ENCODE results near the gene DNAH10.
"Not testable (repeated sequence)": the region's sequence is repeated elsewhere in the genome, so short reads cannot be mapped to it uniquely, and the experiment has no call there.

Gene DNAH10

DNA sequence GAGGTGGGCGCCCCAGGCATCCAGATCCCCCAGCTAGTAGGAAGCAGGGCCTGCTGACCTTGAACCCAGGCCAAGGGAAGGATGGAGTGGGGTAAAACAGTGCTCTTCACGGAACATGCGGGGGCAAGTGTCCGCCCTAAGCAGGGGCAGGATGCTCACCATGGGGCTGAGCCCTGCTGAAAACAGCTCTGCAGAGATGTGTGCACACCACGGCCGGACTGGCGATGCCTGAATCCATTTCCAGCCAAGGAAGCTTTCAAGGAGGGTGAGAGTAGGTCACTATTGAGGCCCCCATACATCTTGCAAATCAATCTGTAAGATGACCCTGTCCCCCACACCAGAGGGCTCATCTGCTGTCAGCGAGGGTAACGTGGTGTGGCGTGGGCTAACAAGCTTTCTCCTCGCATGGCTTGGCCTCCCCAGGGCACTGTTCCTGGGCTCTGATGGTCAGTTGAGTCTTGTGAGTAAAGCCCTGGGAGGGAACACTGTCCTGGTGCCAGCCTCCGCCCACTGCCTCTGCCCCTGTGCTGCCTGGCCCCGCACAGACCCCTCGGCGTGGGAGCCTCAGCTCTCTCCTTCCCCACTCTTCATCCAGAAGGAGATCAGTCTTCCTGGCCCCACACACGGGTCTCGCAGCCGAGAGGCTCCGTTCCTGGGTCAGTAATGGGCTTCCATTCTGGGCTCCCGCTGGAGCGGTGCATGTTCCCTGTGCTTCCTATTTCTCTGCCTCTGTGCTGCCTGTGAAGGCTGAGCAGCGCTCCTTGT, 141.4 kb downstream of the DNAH10 start:
- in situ Hi-C loops (cut with MboI; ENCODE audit: low sequenced_read_pairs), result loop anchor here (10.0 kb wide), 1 partner anchor 121 kb away; no protein-coding TSS in a partner anchor

DNA sequence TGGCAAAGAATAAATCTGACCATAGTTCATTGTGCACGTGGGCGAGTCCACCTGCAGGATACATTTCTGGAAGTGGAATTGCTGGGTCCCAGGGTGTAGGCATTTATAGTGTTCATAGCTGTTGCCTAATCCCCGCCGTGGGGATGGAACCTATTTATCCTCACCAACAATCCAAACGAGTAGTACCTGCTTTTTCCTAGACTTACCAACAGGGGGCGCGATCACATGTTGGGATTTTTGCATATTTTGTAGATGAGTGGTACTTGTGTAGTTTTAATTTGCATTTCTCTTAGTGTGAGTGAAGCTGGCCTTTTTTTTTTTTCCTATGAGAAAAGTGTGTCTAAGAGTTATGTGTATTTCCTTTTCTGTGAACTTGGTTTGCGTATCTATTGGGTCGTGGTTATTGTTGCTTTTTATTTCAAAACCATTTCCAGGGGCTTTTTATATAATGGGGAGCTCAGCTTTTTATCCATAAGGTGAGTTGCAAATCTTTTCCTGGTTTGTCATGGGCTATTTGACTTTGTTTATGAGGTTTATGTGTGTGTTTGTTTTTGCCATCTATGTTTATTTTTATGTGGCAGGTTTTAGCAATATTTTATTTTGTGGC, 143.3 kb downstream of the DNAH10 start:
- in situ Hi-C loops (cut with MboI; ENCODE audit: low sequenced_read_pairs), result loop anchor here (10.0 kb wide), 1 partner anchor 119 kb away; no protein-coding TSS in a partner anchor

DNA sequence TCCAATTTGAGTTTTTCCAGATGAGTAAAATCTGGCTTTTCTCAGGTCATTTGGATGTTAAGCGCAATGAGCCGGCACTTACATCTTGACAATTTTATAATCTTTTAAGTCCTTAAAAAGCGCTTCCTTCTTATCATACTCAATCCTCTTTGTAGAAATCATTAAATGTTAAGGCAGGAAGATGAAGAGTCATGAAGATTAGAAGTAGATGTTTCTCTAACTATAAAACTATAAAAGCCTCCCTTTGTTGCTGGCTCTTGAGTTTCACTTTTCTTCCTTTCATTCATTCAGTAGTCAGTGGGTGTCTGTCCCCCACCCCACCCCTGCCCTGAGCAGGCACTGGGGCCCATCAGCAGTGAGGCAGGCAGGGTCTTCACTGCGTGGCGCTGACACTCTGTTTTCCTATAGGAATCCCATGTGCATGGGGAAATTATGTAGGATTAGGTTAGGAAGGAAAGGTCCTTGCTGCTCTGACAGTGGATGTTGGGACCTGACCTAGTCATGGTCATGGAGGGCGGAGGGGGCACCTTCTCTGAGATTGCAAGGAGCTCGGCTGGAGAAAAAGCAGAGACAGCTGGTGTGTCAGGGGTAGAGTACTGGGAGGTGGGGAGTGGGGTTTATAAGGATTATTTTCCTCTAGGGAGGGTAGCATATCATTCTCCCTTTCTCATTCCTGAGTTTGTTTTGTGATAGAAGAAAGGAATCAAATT, 144.8 kb downstream of the DNAH10 start:
- in situ Hi-C loops (cut with MboI; ENCODE audit: low sequenced_read_pairs), result loop anchor here (10.0 kb wide), 1 partner anchor 118 kb away; no protein-coding TSS in a partner anchor

DNA sequence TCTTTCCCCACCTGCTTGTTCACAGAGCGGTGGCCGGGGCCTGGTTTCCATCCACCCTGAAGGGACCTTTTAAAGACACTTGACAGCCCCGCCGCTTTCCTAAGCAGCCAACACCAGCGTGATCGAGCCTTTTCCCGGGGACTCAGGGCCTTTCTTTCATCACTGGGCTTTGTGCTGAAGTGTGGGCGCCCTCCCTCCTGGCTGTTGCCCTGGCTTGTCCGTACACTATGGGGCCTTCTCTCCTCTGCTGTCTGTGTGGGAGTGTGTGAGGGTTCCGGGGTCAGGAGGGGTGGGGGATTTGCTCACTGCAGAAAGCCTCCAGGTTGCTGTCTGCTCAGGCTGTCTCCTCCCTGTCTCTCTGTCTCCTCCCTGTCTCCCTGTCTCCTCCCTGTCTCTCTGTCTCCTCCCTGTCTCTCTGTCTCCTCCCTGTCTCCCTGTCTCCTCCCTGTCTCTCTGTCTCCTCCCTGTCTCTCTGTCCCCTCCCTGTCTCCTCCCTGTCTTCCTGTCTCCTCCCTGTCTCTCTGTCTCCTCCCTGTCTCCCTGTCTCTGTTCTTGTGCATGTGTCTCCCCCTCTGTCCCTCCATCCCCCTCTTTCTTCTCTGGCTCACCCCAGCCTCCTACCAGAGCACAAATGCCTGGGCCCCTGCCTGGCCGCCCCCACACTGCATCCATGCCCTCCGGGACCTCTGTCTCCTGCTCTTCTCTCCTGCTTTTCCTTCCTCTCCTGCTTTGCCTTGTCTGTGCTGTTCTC, 145.8 kb downstream of the DNAH10 start:
- in situ Hi-C loops (cut with MboI; ENCODE audit: low sequenced_read_pairs), result loop anchor here (10.0 kb wide), 1 partner anchor 117 kb away; no protein-coding TSS in a partner anchor

DNA sequence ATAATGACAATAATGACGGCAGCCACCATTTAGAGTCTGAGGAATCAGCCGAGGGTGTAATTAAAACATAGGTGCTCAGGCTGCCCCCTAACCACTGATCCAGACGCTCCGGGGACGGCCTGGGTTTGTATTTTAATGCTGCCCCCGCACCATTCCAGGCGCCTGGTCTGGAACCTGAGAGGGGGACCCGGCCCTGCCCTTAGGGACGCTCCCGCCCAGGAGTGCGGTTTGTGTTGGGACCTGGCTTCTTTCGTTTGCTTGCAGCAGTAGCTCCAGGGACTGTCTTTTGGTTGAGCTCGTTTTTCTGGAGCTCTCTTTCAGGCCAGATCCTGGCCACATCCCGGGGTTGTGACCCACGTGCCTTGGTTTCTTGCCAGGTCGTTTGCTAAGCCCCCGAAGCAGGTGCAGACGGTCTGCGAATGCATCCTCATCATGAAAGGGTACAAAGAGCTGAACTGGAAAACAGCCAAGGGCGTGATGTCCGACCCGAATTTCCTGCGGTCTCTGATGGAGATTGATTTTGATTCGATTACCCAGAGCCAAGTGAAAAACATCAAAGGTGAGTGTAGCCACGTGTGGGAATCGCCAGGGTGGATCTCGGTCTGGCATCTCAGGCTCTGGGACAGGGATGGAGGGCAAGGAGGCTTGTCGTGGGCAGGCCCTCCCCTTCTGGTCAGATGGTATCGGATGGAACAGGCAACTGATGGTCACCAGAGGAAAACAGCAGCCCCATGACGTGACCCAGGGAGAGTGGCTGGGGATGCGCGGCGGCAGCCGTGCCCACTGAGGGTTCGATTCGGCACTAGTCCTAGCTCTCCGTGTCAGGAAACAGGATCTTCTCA, 147.0 kb downstream of the DNAH10 start:
- in situ Hi-C loops (cut with MboI; ENCODE audit: low sequenced_read_pairs), result loop anchor here (10.0 kb wide), 1 partner anchor 116 kb away; no protein-coding TSS in a partner anchor

DNA sequence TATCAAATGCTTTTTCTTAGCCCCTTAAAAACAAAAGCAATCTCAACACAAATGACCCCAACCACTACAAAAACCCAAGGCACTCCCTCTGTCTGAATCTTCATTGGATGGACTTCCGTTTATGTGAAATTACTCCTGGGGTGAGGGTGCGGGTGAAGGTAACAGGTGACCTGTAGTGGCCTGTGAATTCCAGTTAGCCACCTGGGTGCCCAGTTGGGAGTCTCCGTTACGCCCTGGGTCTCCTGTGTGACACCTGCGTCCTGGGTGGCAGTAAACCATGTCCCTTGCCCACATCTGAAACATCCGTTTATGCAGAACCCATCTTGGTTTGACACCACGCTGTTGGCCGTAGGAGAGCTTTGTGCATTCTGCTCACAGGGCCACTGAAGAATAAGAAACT, 148.0 kb downstream of the DNAH10 start:
- in situ Hi-C loops (cut with MboI; ENCODE audit: low sequenced_read_pairs), result no loop called here

DNA sequence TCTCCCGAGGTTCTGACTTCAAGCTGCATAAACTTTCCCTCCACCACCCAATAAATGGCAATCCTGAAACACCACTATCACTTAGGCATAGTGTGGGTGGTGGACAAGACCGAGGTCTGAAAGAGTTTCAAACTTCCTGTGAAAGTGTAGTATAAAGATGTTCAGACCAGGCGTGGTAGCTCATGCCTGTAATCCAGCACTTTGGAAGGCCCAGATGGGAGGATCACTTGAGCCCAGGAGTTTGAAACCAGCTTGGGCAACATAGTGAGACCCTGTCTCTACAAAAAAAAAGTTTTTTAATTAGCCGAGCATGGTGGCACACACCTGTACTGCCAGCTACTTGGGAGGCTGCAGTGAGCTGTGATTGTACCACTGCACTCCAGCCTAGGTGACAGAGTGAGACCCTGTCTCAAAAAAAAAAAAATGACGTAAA, 148.7 kb downstream of the DNAH10 start:
- in situ Hi-C loops (cut with MboI; ENCODE audit: low sequenced_read_pairs), result no loop called here

DNA sequence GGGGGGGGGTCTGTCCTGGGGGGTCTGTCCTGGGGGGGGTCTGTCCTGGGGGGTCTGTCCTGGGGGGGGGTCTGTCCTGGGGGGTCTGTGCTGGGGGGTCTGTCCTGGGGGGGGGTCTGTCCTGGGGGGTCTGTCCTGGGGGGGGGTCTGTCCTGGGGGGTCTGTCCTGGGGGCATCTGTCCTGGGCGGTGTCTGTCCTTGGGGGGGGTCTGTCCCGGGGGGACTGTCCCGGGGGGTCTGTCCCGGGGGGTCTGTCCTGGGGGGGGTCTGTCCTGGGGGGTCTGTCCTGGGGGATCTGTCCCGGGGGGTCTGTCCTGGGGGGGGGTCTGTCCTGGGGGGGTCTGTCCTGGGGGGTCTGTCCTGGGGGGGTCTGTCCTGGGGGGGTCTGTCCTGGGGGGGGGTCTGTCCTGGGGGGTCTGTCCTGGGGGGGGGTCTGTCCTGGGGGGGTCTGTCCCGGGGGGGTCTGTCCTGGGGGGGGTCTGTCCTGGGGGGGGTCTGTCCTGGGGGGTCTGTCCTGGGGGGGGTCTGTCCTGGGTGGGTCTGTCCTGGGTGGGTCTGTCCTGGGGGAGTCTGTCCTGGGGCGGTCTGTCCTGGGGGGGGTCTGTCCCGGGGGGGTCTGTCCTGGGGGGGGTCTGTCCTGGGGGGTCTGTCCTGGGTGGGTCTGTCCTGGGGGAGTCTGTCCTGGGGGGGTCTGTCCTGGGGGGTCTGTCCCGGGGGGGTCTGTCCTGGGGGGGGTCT, 149.7 kb downstream of the DNAH10 start:
- in situ Hi-C loops (cut with MboI; ENCODE audit: low sequenced_read_pairs), result not testable (repeated sequence)

DNA sequence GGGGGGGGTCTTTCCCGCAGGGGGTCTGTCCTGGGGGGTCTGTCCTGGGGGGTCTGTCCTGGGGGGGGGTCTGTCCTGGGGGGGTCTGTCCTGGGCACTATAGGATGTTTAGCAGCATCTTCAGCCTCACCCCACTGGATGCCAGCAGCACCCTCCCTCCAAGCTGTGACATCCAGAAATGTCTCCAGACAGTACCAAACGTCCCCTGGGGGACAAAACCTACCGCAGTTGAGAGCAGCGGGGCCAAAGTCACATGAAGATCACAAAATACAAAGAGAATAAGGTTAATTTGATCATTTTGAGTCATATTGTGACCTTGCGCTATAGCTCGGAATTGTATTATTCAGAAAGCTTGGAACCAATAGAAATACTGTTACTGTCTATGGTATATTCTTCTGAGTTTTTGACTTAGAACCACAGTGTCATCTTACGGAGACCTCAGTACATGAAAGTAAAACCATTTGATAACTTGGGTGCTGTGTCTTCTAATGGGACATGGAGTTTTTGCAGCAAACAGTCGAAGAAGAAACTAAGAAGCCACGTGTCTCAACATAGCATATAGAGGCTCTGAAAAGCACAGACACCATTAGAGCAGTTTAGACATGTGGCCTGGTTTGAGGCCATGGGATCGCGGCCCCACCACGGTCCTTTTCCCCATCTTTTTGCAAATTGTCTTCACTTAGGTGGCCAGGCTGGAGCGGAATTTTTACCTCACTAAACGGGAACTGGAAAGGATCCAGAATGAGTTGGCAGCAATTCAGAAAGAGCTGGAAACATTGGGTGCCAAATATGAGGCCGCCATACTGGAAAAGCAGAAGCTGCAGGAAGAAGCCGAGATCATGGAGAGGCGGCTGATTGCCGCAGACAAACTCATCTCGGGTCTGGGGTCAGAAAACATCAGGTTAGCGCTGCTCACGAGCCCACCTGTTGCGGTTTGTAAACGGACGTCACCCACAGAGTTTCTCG, 150.6 kb downstream of the DNAH10 start:
- in situ Hi-C loops (cut with MboI; ENCODE audit: low sequenced_read_pairs), result no loop called here

DNA sequence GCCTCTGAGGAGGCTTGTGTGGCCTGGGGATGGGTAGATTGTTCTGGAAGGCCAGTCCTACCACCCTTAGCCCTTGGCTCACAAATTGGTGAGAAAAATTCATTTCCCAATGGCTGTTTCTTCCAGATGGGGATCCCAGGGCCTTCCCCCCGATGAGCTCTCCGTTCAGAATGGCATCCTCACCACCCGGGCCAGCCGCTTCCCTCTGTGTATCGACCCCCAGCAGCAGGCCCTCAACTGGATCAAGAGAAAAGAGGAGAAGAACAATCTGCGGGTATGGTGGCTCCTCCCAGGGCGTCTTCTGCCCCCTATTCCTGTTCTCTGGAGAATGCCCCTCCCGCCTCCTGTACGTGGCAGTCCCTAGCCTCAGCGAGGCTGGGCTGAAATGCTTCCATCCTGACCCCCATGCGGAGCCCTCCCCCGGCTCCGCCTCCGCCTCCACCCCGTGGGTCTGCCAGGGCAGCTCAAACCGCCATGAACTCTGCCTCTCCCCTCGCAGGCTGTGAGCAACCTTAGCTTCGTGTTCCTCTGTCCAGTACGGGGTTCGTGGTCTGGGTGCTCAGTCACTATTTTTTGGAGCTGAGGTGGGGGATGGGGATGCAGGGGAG, 152.7 kb downstream of the DNAH10 start:
- in situ Hi-C loops (cut with MboI; ENCODE audit: low sequenced_read_pairs), result no loop called here

DNA sequence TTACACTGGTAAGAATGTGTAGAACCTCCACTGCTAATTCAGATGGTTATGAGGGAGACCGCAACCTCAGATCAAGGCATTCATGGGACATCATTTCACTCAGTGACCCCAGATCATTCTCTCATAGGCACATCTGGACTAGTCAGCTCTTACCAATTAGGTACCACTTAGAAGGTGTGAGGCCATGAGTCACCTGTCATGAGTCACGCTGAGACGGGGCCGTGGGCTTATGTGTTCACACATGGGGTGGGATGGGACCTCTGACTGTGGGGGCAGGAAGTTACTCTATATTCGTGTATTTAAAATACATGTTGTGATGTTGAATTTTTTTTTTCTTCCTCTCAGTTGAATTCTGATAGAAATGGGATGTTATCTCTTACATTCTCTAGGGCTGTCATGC, 154.6 kb downstream of the DNAH10 start:
- in situ Hi-C loops (cut with MboI; ENCODE audit: low sequenced_read_pairs), result no loop called here

DNA sequence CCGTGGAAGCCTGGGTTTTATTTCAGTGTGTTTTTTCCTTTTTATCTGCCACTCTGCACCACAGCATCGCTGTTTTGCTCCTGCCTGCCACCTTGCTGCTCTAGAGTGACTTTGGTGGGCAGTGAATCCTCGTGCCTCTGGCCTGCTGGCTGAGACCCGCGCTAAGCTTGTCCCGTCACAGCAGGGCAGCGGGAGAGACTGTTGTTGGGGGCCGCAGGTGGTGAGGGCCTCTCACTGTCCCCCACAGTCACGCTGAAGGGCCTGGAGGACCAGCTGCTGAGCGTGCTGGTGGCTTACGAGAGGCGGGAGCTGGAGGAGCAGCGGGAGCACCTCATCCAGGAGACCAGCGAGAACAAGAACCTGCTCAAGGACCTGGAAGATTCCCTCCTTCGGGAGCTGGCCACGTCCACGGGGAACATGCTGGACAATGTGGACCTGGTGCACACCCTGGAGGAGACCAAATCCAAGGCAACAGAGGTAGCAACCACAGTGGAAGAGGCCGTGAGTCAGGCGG, 155.3 kb downstream of the DNAH10 start:
- in situ Hi-C loops (cut with MboI; ENCODE audit: low sequenced_read_pairs), result no loop called here

DNA sequence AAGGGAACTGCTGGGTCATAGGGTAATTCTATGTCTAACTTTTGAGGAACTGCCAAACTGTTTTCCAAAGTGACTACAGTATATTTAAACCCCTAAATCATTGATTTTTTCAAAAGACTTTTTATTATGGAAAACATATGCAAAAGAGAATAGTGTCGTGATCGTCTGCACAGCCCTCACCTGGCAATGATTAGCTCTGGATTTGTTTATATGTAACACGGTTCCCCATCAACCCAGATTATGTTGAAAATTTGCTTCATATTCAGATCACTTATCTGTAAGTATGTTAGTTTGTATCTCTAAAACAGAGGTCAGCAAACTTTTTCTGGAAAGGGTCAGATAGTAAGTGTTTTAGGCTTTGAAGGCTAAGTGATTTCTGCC, 157.9 kb downstream of the DNAH10 start:
- in situ Hi-C loops (cut with MboI; ENCODE audit: low sequenced_read_pairs), result no loop called here

DNA sequence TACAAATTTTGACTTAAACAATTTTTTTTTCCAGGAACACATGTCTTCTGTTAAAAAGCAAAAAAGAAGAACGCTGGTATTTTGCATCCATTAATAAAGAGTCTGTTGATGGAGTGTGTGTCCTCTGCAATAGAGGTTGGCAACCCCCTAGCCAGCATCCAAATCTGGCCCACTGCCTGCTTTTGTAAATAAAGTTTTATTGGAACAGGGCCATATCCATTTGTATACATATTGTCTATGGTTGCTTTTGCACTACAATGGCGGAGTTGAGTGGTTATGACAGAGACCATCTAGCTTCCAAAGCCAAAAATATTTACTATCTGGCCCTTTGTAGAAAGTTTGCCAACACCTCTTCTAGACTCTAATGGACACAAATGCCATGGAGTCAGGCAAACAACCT, 160.9 kb downstream of the DNAH10 start:
- in situ Hi-C loops (cut with MboI; ENCODE audit: low sequenced_read_pairs), result no loop called here

DNA sequence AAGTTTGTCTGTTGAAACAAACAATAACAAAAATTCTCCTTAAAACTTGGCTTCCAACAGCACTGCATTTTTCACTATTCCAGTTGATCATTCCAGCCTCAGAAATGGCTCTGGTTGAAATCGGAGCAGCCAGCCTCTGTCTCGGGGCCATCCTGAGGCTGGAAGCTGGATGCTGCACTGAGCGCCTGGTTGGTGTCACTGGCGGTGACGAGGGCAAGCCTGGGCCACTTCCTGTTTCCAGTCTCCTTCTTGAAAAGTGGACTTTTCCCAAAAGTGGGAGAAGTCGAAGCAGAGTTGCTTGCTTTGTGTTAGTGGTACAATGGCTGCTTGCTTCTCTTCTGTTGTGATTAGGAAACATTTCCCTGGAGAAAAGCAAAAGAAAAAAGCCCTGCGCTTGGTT, 161.8 kb downstream of the DNAH10 start:
- in situ Hi-C loops (cut with MboI; ENCODE audit: low sequenced_read_pairs), result no loop called here

DNA sequence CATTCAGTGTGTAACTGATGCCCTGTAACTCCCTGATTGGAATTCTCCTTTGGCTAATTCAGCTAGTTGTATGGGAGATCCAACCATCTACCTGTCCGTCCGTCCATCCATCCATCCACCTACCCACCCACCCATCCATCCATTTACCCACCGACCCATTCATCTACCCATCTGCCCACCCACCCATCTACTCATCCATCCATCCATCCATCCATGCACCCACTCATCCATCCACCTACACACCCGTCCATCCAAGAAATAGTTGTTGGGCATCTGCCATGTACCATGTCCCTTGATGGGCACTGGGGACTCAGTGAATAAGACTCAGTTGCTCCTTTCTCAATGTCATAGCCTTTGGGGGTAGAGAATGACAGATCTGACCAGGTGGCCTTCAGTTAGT, 162.4 kb downstream of the DNAH10 start:
- in situ Hi-C loops (cut with MboI; ENCODE audit: low sequenced_read_pairs), result no loop called here

DNA sequence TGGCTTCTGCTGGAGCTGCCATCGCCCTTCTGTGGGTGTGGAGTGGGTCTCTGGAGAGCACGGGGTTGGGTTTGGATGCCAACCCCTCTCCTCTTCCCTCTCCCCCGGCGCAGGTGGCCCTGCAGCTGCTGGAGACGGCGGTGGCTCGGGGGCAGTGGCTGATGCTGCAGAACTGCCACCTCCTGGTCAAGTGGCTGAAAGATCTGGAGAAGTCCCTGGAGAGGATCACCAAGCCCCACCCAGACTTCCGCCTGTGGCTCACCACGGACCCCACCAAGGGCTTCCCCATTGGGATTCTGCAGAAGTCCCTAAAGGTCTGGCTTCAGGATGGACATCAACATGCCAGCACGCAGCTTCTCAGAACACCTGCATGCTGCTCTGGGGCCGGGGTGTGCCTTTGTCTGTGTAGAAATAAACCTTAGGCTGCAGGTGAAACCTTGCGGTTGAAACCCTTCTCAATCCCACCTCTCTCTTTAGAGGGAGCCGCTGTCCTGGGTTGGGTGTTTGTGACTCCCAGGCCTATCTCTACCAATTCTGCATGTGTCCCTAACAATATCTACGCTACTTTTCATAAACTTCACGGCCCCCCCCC, 166.3 kb downstream of the DNAH10 start:
- in situ Hi-C loops (cut with MboI; ENCODE audit: low sequenced_read_pairs), result no loop called here
